T-helper 17 cell (primary cell): ENCODE results near the gene CELF2. TPM values are rescaled to one million over a fixed set of nuclear protein-coding genes. Genes with fewer than 3 reads are reported as not detected.

ENCODE experiments used
- ATAC-seq: fragments of 150-1000 bp; cut with Tn5 transposase; 2 replicates; pipeline ENCODE4 v1.10.0; 2021; ENCODE audit warnings: mild to moderate bottlenecking, moderate library complexity
- DNase-seq, 3 donors: peaks; one replicate each; pipeline versions ENCODE4 v3.0.0 to v3.0.0-alpha.2; 2020 to 2021
- H3K9me3 ChIP-seq: one replicate; pipeline ENCODE4 v1.7.0; 2013; ENCODE audit warnings: low read length, mild to moderate bottlenecking; ENCODE audit not compliant: control insufficient read depth, poor library complexity, severe bottlenecking
- H3K27ac Mint-ChIP-seq: one replicate; pipeline ENCODE4 v1.8.0; 2022; ENCODE audit warnings: mild to moderate bottlenecking, moderate library complexity, mixed read lengths
- H3K27me3 Mint-ChIP-seq: one replicate; pipeline ENCODE4 v1.8.0; 2022; ENCODE audit warnings: mixed read lengths
- H3K36me3 Mint-ChIP-seq: one replicate; pipeline ENCODE4 v1.8.0; 2022; ENCODE audit warnings: low read depth, mixed read lengths
- H3K4me1 Mint-ChIP-seq: one replicate; pipeline ENCODE4 v1.8.0; 2022; ENCODE audit warnings: mild to moderate bottlenecking, mixed read lengths
- H3K4me3 Mint-ChIP-seq: one replicate; pipeline ENCODE4 v1.8.0; 2022; ENCODE audit warnings: mild to moderate bottlenecking, moderate library complexity, mixed read lengths
- total RNA-seq, 4 donors: library from RNA in 2 of 4; stranded (reverse) in 2 of 4; gene quantifications; one replicate each; pipeline ENCODE4 v1.2.3 and lab custom pipeline; 2022 to 2026

CELF2 gene
- total RNA-seq, 2 donors from 2014 or later: 201 to 202 TPM

DNA sequence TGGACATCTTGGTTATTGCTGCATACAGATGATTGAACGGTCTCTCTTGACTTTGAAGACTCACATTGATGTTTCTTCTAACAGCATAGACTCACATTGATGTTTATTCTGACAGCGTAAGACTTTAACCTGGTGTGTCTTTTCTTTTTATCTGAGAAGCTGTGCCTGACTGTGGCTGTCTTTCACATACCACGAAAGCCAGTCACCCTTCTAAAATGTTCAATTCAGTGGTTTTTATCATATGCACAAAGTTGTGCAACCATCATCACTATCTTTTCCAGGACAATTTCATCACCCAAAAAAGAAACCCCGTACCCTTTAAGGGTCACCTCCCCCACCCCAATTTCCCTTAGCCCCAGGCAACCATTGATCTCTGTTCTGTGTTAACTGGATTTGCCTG lies 24.7 kb downstream of the CELF2 start:
- Mint-ChIP-seq H3K36me3 (peaks cover 2% of the 10 kb centered on the region), H3K27me3 (peaks cover 51% of the 10 kb centered on the region), H3K27ac (no peak overlapping the region), H3K4me3 (no peak overlapping the region), H3K4me1 (no peaks in the 10 kb centered on the region)
- no peaks in the 10 kb centered on the region for H3K9me3 ChIP-seq
- ATAC-seq: no peak
- DNase-seq: no peak

DNA sequence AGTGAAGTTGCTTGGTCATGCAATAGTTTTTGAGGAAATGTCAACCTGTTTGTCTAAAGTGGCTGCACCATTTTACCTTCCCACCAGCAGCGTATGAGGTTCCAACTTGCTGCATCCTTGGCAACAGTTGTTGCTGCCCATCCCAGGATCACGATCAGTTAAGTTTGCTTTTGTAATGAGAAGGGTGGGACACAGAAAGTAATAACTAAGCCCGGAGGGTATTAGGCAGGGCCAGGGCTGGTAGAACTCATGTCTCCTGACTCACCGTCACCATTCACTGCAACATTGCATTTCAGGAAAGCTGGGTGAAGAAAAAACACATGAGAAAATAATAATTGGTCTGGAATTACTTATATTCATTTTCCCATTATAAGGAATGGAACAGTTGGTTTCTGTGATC lies 25.4 kb downstream of the CELF2 start:
- H3K4me3 Mint-ChIP-seq: no peak overlapping the region
- H3K36me3 Mint-ChIP-seq: peaks cover 2% of the 10 kb centered on the region
- no peak overlapping the region for H3K27ac Mint-ChIP-seq

GRCh38 chr10:11043446-11044127 lies 25.9 kb downstream of the CELF2 start:
- Mint-ChIP-seq H3K4me3 (no peak overlapping the region), H3K27me3 (peaks cover 52% of the 10 kb centered on the region), H3K4me1 (no peaks in the 10 kb centered on the region), H3K27ac (no peak overlapping the region), H3K36me3 (peaks cover 2% of the 10 kb centered on the region)
- ATAC-seq (no peak), DNase-seq (no peak)
- no peaks in the 10 kb centered on the region for H3K9me3 ChIP-seq

More for the DNA sequence above, 25.4 kb downstream of the CELF2 start:
- Mint-ChIP-seq H3K27me3 (peaks cover 50% of the 10 kb centered on the region), H3K4me1 (no peaks in the 10 kb centered on the region)
- ATAC-seq (no peak), DNase-seq (no peak)
- no peaks in the 10 kb centered on the region for H3K9me3 ChIP-seq

- Mint-ChIP-seq H3K27me3 (peaks cover 62% of the 10 kb centered on the region), H3K27ac (no peak overlapping the region), H3K36me3 (peaks cover 2% of the 10 kb centered on the region), H3K4me1 (no peaks in the 10 kb centered on the region), H3K4me3 (no peak overlapping the region)
- no peaks in the 10 kb centered on the region for H3K9me3 ChIP-seq
- no peak for DNase-seq
- no peak for ATAC-seq
Observed at GRCh38 chr10:11045487-11045886, 27.8 kb downstream of the CELF2 start.

- H3K4me3 Mint-ChIP-seq: no peak overlapping the region
- H3K27me3 Mint-ChIP-seq: peaks cover 68% of the 10 kb centered on the region
- no peaks in the 10 kb centered on the region for H3K4me1 Mint-ChIP-seq
- peaks cover 2% of the 10 kb centered on the region for H3K36me3 Mint-ChIP-seq
- no peak for ATAC-seq
- no peak for DNase-seq
- H3K27ac Mint-ChIP-seq: no peak overlapping the region
- H3K9me3 ChIP-seq: no peaks in the 10 kb centered on the region
Observed at GRCh38 chr10:11045995-11046775, 28.5 kb downstream of the CELF2 start.

GRCh38 chr10:11046776-11047160 lies 29.1 kb downstream of the CELF2 start:
- H3K4me3 Mint-ChIP-seq: no peak overlapping the region
- no peaks in the 10 kb centered on the region for H3K9me3 ChIP-seq
- peaks cover 68% of the 10 kb centered on the region for H3K27me3 Mint-ChIP-seq
- ATAC-seq (no peak), DNase-seq (no peak)
- peaks cover 2% of the 10 kb centered on the region for H3K36me3 Mint-ChIP-seq
- no peak overlapping the region for H3K27ac Mint-ChIP-seq
- no peaks in the 10 kb centered on the region for H3K4me1 Mint-ChIP-seq

GRCh38 chr10:11048707-11049278 lies 31.1 kb downstream of the CELF2 start:
- no peak for DNase-seq
- no peak overlapping the region for H3K4me3 Mint-ChIP-seq
- no peaks in the 10 kb centered on the region for H3K4me1 Mint-ChIP-seq
- peaks cover 55% of the 10 kb centered on the region for H3K27me3 Mint-ChIP-seq
- ATAC-seq: no peak
- H3K36me3 Mint-ChIP-seq: peaks cover 1% of the 10 kb centered on the region
- no peak overlapping the region for H3K27ac Mint-ChIP-seq
- no peaks in the 10 kb centered on the region for H3K9me3 ChIP-seq

- Mint-ChIP-seq H3K4me3 (no peak overlapping the region), H3K27ac (no peak overlapping the region), H3K27me3 (peaks cover 49% of the 10 kb centered on the region), H3K4me1 (no peaks in the 10 kb centered on the region), H3K36me3 (no peaks in the 10 kb centered on the region)
- no peak for ATAC-seq
- no peak for DNase-seq
- H3K9me3 ChIP-seq: no peaks in the 10 kb centered on the region
Observed at GRCh38 chr10:11049806-11050205, 32.1 kb downstream of the CELF2 start.

- peaks cover 43% of the 10 kb centered on the region for H3K27me3 Mint-ChIP-seq
- no peak for DNase-seq
- no peak overlapping the region for H3K4me3 Mint-ChIP-seq
- no peak for ATAC-seq
- no peaks in the 10 kb centered on the region for H3K9me3 ChIP-seq
- H3K4me1 Mint-ChIP-seq: no peaks in the 10 kb centered on the region
- peak overlapping the region; percentile 65 for H3K27ac Mint-ChIP-seq
- no peaks in the 10 kb centered on the region for H3K36me3 Mint-ChIP-seq
Observed at GRCh38 chr10:11050301-11051287, 32.9 kb downstream of the CELF2 start.

- no peak overlapping the region for H3K4me3 Mint-ChIP-seq
- H3K27me3 Mint-ChIP-seq: peaks cover 37% of the 10 kb centered on the region
- H3K4me1 Mint-ChIP-seq: no peaks in the 10 kb centered on the region
- H3K27ac Mint-ChIP-seq: no peak overlapping the region
- DNase-seq: no peak
- ATAC-seq: no peak
- no peaks in the 10 kb centered on the region for H3K9me3 ChIP-seq
- H3K36me3 Mint-ChIP-seq: no peaks in the 10 kb centered on the region
Observed at GRCh38 chr10:11057018-11057417, 39.3 kb downstream of the CELF2 start.

DNA sequence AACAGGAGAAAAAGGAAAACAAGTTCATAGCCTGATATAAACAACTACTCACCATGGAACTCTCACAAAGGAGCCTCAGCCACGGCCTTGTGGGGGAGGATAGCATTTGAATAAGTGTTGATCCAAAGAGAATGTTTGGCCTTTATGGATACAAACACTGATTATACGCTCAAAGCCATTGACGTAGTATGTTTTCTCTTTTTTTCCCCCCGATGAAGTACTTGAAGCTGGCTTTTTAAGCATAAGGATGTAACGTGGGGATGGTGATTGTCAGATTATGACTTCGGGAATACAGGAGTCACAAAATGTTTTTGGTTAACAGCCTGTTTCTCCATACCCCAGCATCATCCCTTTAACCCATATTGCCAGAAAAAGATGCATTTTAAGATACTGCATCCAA lies 39.8 kb downstream of the CELF2 start:
- Mint-ChIP-seq H3K36me3 (no peaks in the 10 kb centered on the region), H3K4me1 (no peaks in the 10 kb centered on the region), H3K27me3 (peaks cover 41% of the 10 kb centered on the region), H3K4me3 (no peak overlapping the region), H3K27ac (no peak overlapping the region)
- H3K9me3 ChIP-seq: no peaks in the 10 kb centered on the region
- DNase-seq: no peak
- no peak for ATAC-seq

DNA sequence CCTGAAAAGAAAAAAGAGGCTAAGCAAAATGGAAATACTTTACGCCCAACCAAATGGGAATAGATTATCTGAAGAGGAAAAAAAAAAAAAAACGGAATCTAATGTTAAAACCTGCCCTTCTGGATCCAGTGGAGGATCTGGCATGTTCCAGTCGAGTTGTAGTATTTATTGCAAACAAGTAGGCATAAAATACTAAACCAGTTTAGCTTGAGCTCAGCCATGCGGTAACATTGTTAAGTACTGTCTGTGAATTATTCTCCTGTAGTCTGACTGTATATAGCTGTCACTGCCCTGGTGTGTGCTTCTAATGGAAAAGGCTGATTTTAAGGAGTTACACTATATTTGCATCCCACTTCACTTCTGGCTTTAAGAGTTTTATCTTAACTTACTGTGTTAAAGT lies 40.3 kb downstream of the CELF2 start:
- Mint-ChIP-seq H3K4me3 (no peak overlapping the region), H3K27ac (no peak overlapping the region), H3K36me3 (no peaks in the 10 kb centered on the region), H3K27me3 (peaks cover 43% of the 10 kb centered on the region), H3K4me1 (no peaks in the 10 kb centered on the region)
- H3K9me3 ChIP-seq: no peaks in the 10 kb centered on the region
- ATAC-seq: no peak
- DNase-seq: no peak

DNA sequence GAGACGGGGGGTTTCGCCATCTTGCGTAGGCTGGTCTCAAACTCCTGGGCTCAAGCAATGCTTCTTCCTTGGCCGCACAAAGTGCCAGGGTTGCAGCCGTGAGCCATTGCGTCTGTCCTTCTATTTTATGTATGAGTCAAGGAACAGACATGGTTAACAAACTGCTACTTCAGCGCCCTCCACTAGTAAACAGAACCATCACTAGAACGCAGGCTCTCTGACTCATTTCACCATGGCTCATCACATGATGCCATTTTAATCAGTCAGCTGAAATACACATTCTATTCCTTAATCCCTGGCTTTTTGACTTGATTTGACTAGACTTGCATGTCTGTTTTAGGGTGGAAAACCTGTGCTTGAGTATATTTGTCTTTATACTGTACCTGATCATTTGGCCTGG lies 41.3 kb downstream of the CELF2 start:
- no peak for ATAC-seq
- Mint-ChIP-seq H3K36me3 (no peaks in the 10 kb centered on the region), H3K27ac (no peak overlapping the region)

More for the DNA sequence above, 41.3 kb downstream of the CELF2 start:
- no peak for DNase-seq
- H3K27me3 Mint-ChIP-seq: peaks cover 43% of the 10 kb centered on the region
- H3K4me1 Mint-ChIP-seq: no peaks in the 10 kb centered on the region
- H3K9me3 ChIP-seq: no peaks in the 10 kb centered on the region
- H3K4me3 Mint-ChIP-seq: no peak overlapping the region
